Prostate gland (tissue), 2 donors: ENCODE results near the gene ARFGAP1.

Experiments used
- POLR2A ChIP-seq: fragments of 450-650 bp; IDR thresholded peaks from one replicate; pipeline ENCODE4 v1.6.1; 2016; ENCODE audit warnings: antibody characterized with exemption, mild to moderate bottlenecking
- POLR2AphosphoS5 ChIP-seq: sonication (generic); formaldehyde crosslinking; IDR thresholded peaks from one replicate; pipeline ENCODE4 v1.6.1; 2017; ENCODE audit warnings: antibody characterized with exemption
- TF ChIP-seq, protein P1 (sequence below), 4 experiments: fragments of 200-600 bp in 2 of 4; fragments of 450-650 bp in 2 of 4; sonication (generic) in 2 of 4; IDR thresholded peaks; 1 replicate in 3 of 4; 2 replicates in 1 of 4; pipeline ENCODE4 v1.5.1; 2016 to 2019; ENCODE audit warnings: antibody characterized with exemption in 4 of 4, mild to moderate bottlenecking in 2 of 4, moderate library complexity in 2 of 4

DNA sequence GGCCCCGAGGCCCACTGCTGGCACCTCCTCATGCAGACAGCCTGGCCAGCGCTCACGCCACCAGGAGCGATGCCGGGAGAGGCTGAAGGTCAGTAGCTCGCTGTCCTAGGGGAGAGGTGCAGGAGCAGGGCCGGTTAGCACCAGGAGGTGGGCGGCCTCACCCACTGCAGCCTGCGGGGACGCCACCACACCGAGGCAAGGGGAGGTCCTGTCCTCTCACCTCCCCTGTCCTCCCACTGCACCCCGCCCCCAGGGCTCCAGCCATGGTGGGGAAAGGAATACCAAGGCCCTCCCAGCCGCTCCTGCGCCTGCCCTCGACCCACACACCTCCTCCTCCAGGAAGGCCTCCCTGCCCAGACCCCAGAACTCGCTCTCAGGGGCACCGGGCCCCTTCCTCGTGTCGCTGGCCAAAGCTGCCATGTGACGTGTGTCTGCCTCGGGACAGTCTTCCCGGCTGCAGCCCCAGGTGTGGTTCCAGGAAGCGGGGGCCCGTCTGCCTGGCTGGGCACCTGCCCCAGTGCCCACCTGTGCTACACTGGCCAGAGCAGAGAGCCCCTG, 24.9 kb upstream of the ARFGAP1 start:
- TF ChIP-seq POLR2A (no peak), POLR2AphosphoS5 (no peak)
- TF ChIP-seq, protein P1, sequence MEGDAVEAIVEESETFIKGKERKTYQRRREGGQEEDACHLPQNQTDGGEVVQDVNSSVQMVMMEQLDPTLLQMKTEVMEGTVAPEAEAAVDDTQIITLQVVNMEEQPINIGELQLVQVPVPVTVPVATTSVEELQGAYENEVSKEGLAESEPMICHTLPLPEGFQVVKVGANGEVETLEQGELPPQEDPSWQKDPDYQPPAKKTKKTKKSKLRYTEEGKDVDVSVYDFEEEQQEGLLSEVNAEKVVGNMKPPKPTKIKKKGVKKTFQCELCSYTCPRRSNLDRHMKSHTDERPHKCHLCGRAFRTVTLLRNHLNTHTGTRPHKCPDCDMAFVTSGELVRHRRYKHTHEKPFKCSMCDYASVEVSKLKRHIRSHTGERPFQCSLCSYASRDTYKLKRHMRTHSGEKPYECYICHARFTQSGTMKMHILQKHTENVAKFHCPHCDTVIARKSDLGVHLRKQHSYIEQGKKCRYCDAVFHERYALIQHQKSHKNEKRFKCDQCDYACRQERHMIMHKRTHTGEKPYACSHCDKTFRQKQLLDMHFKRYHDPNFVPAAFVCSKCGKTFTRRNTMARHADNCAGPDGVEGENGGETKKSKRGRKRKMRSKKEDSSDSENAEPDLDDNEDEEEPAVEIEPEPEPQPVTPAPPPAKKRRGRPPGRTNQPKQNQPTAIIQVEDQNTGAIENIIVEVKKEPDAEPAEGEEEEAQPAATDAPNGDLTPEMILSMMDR (IDR thresholded peaks at IDR 0.05) = no peak
